HepG2 (cell line): ENCODE measurements around the gene HIF3A. TPM values are rescaled to one million over a fixed set of nuclear protein-coding genes. Genes with fewer than 3 reads are reported as not detected.

Experiments used
- ATAC-seq: fragments of 200-7000 bp; cut with Tn5 transposase; 3 replicates; pipeline ENCODE4 v1.9.1; 2020; ENCODE audit warnings: mild to moderate bottlenecking, moderate library complexity
- BruUV-seq: library from RNA; stranded (reverse); fragments of 400-500 nt; replicated peaks from 2 replicates; lab custom pipeline; 2021; lab: Mats Ljungman, UMichigan
- CTCF ChIA-PET: fragments of 300-600 bp; formaldehyde crosslinking; extraction: SDS; loops from one replicate; lab custom pipeline; 2021; ENCODE audit warnings: low total read pairs, inconsistent platforms, low intra/inter-chr PET ratio; lab: Yijun Ruan, JAX
- POLR2A ChIA-PET: fragments of 350-600 bp; sonication (Branson Sonifier 250); formaldehyde crosslinking; loops from one replicate; lab custom pipeline; 2020; ENCODE audit warnings: antibody characterized with exemption, inconsistent platforms; lab: Yijun Ruan, JAX
- DNase-seq: peaks from one replicate; pipeline ENCODE4 v3.0.0-alpha.2; 2015; ENCODE audit warnings: low spot score
- FAIRE-seq: peaks from 3 replicates; lab custom pipeline; 2011; peaks lifted over from hg19 to GRCh38; lab: Jason Lieb, UNC
- H2AFZ ChIP-seq: one replicate; pipeline ENCODE4 v1.6.1; 2011; ENCODE audit warnings: low read length, inconsistent platforms
- H3K27ac ChIP-seq: fragments of 300-600 bp; 3 replicates; pipeline ENCODE4 v1.8.0; 2011; ENCODE audit warnings: mixed run types, mild to moderate bottlenecking, mixed read lengths, low read length, inconsistent platforms; ENCODE audit not compliant: insufficient read depth; ENCODE audit errors: extremely low read length
- H3K27me3 ChIP-seq, 2 experiments: fragments of 200-600 bp in 1 of 2; 2 replicates in 1 of 2; 3 replicates in 1 of 2; pipeline versions ENCODE4 v1.6.0 to v1.8.0; 2011; ENCODE audit warnings: low read length in 2 of 2, mild to moderate bottlenecking in 2 of 2, moderate library complexity in 2 of 2, inconsistent platforms in 1 of 2; ENCODE audit not compliant: insufficient read depth in 2 of 2, control insufficient read depth in 1 of 2
- H3K36me3 ChIP-seq, 2 experiments: fragments of 200-600 bp in 1 of 2; replicated peaks in 1 of 2; 2 replicates in 1 of 2; 3 replicates in 1 of 2; pipeline versions ENCODE4 v1.5.1 to v1.8.0; 2011; ENCODE audit warnings: low read length in 2 of 2, inconsistent platforms in 1 of 2; ENCODE audit not compliant: insufficient read depth in 2 of 2, control insufficient read depth in 1 of 2
- H3K4me1 ChIP-seq: 2 replicates; pipeline ENCODE4 v1.5.1; 2012; ENCODE audit warnings: low read length, inconsistent platforms; ENCODE audit not compliant: insufficient read depth
- H3K4me2 ChIP-seq: 2 replicates; pipeline ENCODE4 v1.6.0; 2011; ENCODE audit warnings: low read depth, low read length, inconsistent platforms
- H3K4me3 ChIP-seq, 3 experiments: fragments of 200-600 bp in 1 of 3; sonication (generic), shearing (Covaris generic) in 1 of 3; replicated peaks in 1 of 3; 2 replicates each; pipeline ENCODE4 v1.5.1; 2011 to 2016; ENCODE audit warnings: low read length in 3 of 3, inconsistent platforms in 2 of 3, low read depth in 2 of 3, mild to moderate bottlenecking in 2 of 3, control low read depth in 1 of 3, mixed read lengths in 1 of 3; ENCODE audit not compliant: insufficient read depth in 1 of 3
- H3K79me2 ChIP-seq: one replicate; pipeline ENCODE4 v1.6.1; 2011; ENCODE audit warnings: low read length, inconsistent platforms; ENCODE audit not compliant: insufficient read depth
- H3K9ac ChIP-seq: 2 replicates; pipeline ENCODE4 v1.6.0; 2011; ENCODE audit warnings: mild to moderate bottlenecking, low read depth, low read length, inconsistent platforms; ENCODE audit not compliant: insufficient read depth
- H3K9me3 ChIP-seq: 2 replicates; pipeline ENCODE4 v1.5.1; 2012; ENCODE audit warnings: mild to moderate bottlenecking, low read length
- H4K20me1 ChIP-seq: 2 replicates; pipeline ENCODE4 v1.6.0; 2011; ENCODE audit warnings: inconsistent platforms, mild to moderate bottlenecking, low read length, moderate library complexity; ENCODE audit not compliant: insufficient read depth
- AGO2 ChIP-seq: fragments of 200-400 bp; formaldehyde crosslinking; optimal IDR thresholded peaks from 2 replicates; pipeline ENCODE3; 2017; ENCODE audit warnings: mild to moderate bottlenecking, low read depth, low read length, moderate library complexity
- ATRX ChIP-seq: sonication (generic); formaldehyde crosslinking; IDR thresholded peaks from 2 replicates; pipeline ENCODE4 v1.4.0; 2020; ENCODE audit warnings: missing genetic modification reagents, borderline replicate concordance
- NAIF1 ChIP-seq: sonication (generic); formaldehyde crosslinking; IDR thresholded peaks from 2 replicates; pipeline ENCODE4 v1.5.0; 2020; ENCODE audit warnings: mild to moderate bottlenecking, missing genetic modification reagents, borderline replicate concordance
- RBM22 ChIP-seq: fragments of 200-400 bp; formaldehyde crosslinking; optimal IDR thresholded peaks from 2 replicates; pipeline ENCODE3; 2017; ENCODE audit warnings: mild to moderate bottlenecking, low read length, moderate library complexity
- whole genome bisulfite sequencing: methylation state at CpG from one replicate; pipeline ENCODE4 v1.1.6; 2017; ENCODE audit warnings: low lambda C conversion rate; 5-methylcytosine and 5-hydroxymethylcytosine counted together
- in situ Hi-C: cut with HindIII; loops from 2 replicates; pipeline ENCODE4 v1.10.0; 2017; ENCODE audit warnings: low pct_unique_long_range_greater_than_20kb; ENCODE audit not compliant: extremely low pct_ligation_motif_present
- intact Hi-C: fragments of 100-400 bp; cut with micrococcal nuclease; formaldehyde crosslinking; loops from one replicate; pipeline ENCODE4 v1.10.0; 2022; ENCODE audit not compliant: unreplicated experiment
- polyA plus RNA-seq, 8 experiments: library from polyadenylated mRNA; depleted of rRNA in 3 of 8; stranded (reverse) in 7 of 8; unstranded in 1 of 8; fragments of >200 nt; fragmentation: Illumina TruSeq in 4 of 8; extraction: Trizol in 4 of 8; gene quantifications; 2 replicates each; pipeline versions ENCODE4 v1.2.1 to v1.2.3, GENCODE V29; 2011 to 2016; ENCODE audit warnings: low read depth in 4 of 8, missing spikeins in 1 of 8, mixed read lengths in 1 of 8; ENCODE audit not compliant: insufficient read depth in 1 of 8
- total RNA-seq, 5 experiments: library from RNA; depleted of rRNA; stranded (reverse); fragments of >200 nt; fragmentation: Illumina TruSeq; extraction: Trizol; gene quantifications; 2 replicates each; pipeline ENCODE4 v1.2.3, GENCODE V29; 2016; ENCODE audit warnings: low read depth in 1 of 5
- TF ChIP-seq, protein P1 (sequence below): sonication (generic); formaldehyde crosslinking; IDR thresholded peaks from 2 replicates; pipeline ENCODE4 v1.4.0; 2020; ENCODE audit warnings: missing genetic modification reagents

HIF3A gene
- total and polyA plus RNA-seq, 2 of the 13 experiments (the other 11 are each of a cell fraction or from before 2014, with no cell fraction given), result 0.09 to 0.22 TPM

DNA sequence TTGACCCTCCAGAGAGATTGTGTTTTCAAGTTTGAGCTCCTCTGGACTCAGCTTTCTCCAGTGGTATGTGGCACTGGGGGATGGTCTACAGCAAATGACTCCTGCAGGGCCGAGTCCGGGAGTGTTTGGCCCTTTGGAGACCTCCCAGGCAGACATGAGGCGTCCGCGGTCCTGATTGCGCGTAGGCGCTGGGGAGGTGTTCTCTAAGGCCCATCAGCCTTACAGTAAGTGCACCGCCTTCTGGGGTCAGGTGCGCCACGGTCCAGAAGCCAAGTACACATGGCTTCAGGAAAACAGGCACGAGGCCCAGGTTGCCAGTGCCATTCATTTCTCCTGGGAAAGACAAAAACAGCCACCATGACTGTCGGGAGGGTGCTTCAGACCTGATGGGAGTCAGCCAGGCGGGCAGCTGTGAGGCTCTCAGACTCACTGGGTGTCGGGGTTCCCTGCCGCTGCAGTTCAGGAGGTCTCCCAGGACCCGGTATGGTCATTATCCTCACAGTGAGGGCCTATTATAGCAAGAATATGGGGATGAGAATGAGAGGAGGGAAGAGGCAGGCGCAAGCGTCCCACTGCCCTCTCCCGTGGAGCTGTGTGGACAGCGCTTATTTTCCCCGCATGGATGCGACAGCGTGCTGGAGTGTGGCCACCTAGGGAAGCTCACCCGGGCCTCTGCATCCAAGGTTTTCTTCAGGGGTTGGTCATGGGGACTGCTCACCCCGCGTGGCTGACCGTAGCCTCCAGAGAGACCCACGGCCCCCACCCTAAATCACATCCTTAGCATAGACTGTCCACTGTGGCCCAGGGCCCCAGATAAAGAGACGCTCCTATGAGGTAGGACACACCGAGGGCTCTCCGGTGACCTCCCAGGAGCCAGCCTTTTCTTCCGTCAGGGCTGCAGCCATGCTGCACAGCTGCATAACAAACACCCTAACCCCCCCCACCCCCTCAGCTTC lies 94.7 kb downstream of the HIF3A start:
- Histone ChIP-seq H3K36me3 (peaks cover 15 to 41% of the 10 kb centered on the region in 2 experiments), H3K79me2 (no peaks in the 10 kb centered on the region), H3K9ac (no peak overlapping the region), H2AFZ (no peak overlapping the region), H4K20me1 (no peaks in the 10 kb centered on the region), H3K9me3 (no peaks in the 10 kb centered on the region), H3K27me3 (no peaks in the 10 kb centered on the region), H3K27ac (no peak overlapping the region), H3K4me3 (no peak overlapping the region), H3K4me2 (no peak overlapping the region), H3K4me1 (0 out of 2 replicates have a peak, but pooled peaks cover under 1% of the 10 kb centered on the region)
- no peak for FAIRE-seq
- DNase-seq, result no peak
- ChIA-PET POLR2A (interaction anchor here (0.7 kb wide), 1 partner anchor 13 kb away, joined by 3 read pairs; no protein-coding TSS in a partner anchor), CTCF (no interaction called here)
- in situ Hi-C loops (loop anchor here (10.0 kb wide), 1 partner anchor 107 kb away; no protein-coding TSS in a partner anchor), intact Hi-C loops (no loop called here)
- 93% methylated on average over 18 of the region's 33 CpGs for WGBS
- no TSS peak for BruUV-seq
- no peak for ATAC-seq
- TF ChIP-seq RBM22 (peak; percentile 13), NAIF1 (CRISPR knock-in tag) (no peak), AGO2 (peak; percentile 64), ATRX (no peak)
- TF ChIP-seq, protein P1, sequence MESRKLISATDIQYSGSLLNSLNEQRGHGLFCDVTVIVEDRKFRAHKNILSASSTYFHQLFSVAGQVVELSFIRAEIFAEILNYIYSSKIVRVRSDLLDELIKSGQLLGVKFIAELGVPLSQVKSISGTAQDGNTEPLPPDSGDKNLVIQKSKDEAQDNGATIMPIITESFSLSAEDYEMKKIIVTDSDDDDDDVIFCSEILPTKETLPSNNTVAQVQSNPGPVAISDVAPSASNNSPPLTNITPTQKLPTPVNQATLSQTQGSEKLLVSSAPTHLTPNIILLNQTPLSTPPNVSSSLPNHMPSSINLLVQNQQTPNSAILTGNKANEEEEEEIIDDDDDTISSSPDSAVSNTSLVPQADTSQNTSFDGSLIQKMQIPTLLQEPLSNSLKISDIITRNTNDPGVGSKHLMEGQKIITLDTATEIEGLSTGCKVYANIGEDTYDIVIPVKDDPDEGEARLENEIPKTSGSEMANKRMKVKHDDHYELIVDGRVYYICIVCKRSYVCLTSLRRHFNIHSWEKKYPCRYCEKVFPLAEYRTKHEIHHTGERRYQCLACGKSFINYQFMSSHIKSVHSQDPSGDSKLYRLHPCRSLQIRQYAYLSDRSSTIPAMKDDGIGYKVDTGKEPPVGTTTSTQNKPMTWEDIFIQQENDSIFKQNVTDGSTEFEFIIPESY, result peak; percentile 34; the same call in 1 of the 2 replicates
